GM10847 (cell line): ENCODE measurements around the gene SPATA1.

ENCODE experiments used
- POLR2A ChIP-seq: IDR thresholded peaks from 2 replicates; pipeline ENCODE4 v1.6.1; 2011; ENCODE audit not compliant: insufficient read length; ENCODE audit errors: extremely low read depth

Gene SPATA1

GRCh38 chr1:84600796-84601195 lies 94.6 kb downstream of the SPATA1 start:
- no peak for TF ChIP-seq POLR2A

GRCh38 chr1:84603223-84603622 lies 97.0 kb downstream of the SPATA1 start:
- TF ChIP-seq POLR2A, result no peak

- no peak for TF ChIP-seq POLR2A
Observed at GRCh38 chr1:84603941-84604830, 98.0 kb downstream of the SPATA1 start.

- TF ChIP-seq POLR2A, result no peak
Observed at GRCh38 chr1:84605157-84605556, 99.0 kb downstream of the SPATA1 start.

GRCh38 chr1:84606977-84607376 lies 100.8 kb downstream of the SPATA1 start:
- no peak for TF ChIP-seq POLR2A

GRCh38 chr1:84611091-84611490 lies 104.9 kb downstream of the SPATA1 start:
- no peak for TF ChIP-seq POLR2A

- no peak for TF ChIP-seq POLR2A
Observed at GRCh38 chr1:84611796-84612195, 105.6 kb downstream of the SPATA1 start.

GRCh38 chr1:84613026-84613425 lies 106.8 kb downstream of the SPATA1 start:
- no peak for TF ChIP-seq POLR2A

GRCh38 chr1:84613887-84614286 lies 107.7 kb downstream of the SPATA1 start:
- TF ChIP-seq POLR2A, result no peak

- TF ChIP-seq POLR2A, result no peak
Observed at GRCh38 chr1:84615790-84616189, 109.6 kb downstream of the SPATA1 start.
